ENCODE results near the gene OOSP2. TPM values are rescaled to one million over a fixed set of nuclear protein-coding genes. Genes with fewer than 3 reads are reported as not detected.
"Not testable (repeated sequence)": the region's sequence is repeated elsewhere in the genome, so short reads cannot be mapped to it uniquely, and the experiment has no call there.

The OOSP2 gene
- total and polyA plus RNA-seq, 4 donors: not detected

DNA sequence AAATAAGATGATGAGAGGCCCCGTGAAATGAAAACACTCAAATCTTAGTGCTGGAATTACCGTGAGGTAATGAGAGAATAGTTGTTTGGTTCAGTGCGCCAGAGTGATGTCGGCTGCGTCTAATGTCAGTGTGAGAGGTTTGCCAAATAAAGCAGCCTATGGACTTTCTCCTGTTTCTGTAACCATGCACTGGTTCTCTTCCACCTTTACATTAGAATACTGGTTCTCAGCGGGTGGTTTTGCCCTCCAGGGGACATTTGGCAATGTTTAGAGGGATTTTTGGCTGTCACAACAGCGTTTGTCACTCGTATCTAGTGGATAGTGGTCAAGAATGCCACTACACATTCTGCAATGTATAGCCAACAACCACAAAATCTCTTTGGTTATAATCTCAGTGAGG lies 22.2 kb upstream of the OOSP2 start:
- H3K4me3 ChIP-seq: no peak overlapping the region
- ATAC-seq (ENCODE audit: insufficient read depth, low FRiP score): no peak
- WGBS, 2 donors: 56 to 77% methylated on average over 8 of the region's 8 CpGs

DNA sequence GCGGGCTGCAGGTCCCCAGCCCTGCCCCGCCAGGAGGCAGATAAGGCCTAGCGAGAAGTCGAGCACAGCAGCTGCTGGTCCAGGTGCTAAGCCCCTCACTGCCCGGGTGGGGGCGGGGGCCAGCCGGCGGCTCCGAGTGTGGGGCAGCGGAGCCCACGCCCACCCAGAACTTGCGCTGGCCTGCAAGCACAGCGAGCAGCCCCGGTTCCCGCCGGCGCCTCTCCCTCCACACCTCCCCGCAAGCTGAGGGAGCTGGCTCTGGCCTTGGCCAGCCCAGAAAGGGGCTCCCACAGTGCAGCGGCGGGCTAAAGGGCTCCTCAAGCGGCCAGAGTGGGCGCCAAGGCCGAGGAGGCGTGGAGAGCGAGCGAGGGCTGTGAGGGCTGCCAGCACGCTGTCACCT lies 19.8 kb upstream of the OOSP2 start:
- not testable (repeated sequence) for H3K27me3 ChIP-seq (ENCODE audit: control insufficient read depth in 3 of 3, insufficient read depth in 3 of 3, low read length in 2 of 3); H3K9ac ChIP-seq (ENCODE audit: insufficient read depth in 1 of 2, low read length in 2 of 2); H3K4me1 ChIP-seq (ENCODE audit: control insufficient read depth in 5 of 5, insufficient read depth in 5 of 5, low read length in 5 of 5); H3K4me3 ChIP-seq; ATAC-seq (ENCODE audit: insufficient read depth, low FRiP score); H3K36me3 ChIP-seq (ENCODE audit: control insufficient read depth in 4 of 4, insufficient read depth in 4 of 4, low read length in 4 of 4); DNase-seq; H3K9me3 ChIP-seq (ENCODE audit: control insufficient read depth in 4 of 4, insufficient read depth in 3 of 4, low read length in 3 of 4); H3K27ac ChIP-seq (ENCODE audit: low read depth in 1 of 2, low read length in 1 of 2)
- 95 to 96% methylated on average over 17 to 27 of the region's 27 CpGs for WGBS, 2 donors

More for the DNA sequence above, 22.2 kb upstream of the OOSP2 start:
- Histone ChIP-seq H3K36me3 (ENCODE audit: control insufficient read depth in 4 of 4, insufficient read depth in 4 of 4, low read length in 4 of 4) (no peaks in the 10 kb centered on the region), H3K27ac (ENCODE audit: low read depth in 1 of 2, low read length in 1 of 2) (no peak overlapping the region), H3K9me3 (ENCODE audit: control insufficient read depth in 4 of 4, insufficient read depth in 3 of 4, low read length in 3 of 4) (no peaks in the 10 kb centered on the region), H3K4me1 (ENCODE audit: control insufficient read depth in 5 of 5, insufficient read depth in 5 of 5, low read length in 5 of 5) (no peaks in the 10 kb centered on the region), H3K9ac (ENCODE audit: insufficient read depth in 1 of 2, low read length in 2 of 2) (no peak overlapping the region), H3K27me3 (ENCODE audit: control insufficient read depth in 3 of 3, insufficient read depth in 3 of 3, low read length in 2 of 3) (no peaks in the 10 kb centered on the region)
- no peak for DNase-seq
- TF ChIP-seq, protein P1, sequence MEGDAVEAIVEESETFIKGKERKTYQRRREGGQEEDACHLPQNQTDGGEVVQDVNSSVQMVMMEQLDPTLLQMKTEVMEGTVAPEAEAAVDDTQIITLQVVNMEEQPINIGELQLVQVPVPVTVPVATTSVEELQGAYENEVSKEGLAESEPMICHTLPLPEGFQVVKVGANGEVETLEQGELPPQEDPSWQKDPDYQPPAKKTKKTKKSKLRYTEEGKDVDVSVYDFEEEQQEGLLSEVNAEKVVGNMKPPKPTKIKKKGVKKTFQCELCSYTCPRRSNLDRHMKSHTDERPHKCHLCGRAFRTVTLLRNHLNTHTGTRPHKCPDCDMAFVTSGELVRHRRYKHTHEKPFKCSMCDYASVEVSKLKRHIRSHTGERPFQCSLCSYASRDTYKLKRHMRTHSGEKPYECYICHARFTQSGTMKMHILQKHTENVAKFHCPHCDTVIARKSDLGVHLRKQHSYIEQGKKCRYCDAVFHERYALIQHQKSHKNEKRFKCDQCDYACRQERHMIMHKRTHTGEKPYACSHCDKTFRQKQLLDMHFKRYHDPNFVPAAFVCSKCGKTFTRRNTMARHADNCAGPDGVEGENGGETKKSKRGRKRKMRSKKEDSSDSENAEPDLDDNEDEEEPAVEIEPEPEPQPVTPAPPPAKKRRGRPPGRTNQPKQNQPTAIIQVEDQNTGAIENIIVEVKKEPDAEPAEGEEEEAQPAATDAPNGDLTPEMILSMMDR (IDR thresholded peaks at IDR 0.05; ENCODE audit: control extremely low read depth, extremely low read depth): no peak

DNA sequence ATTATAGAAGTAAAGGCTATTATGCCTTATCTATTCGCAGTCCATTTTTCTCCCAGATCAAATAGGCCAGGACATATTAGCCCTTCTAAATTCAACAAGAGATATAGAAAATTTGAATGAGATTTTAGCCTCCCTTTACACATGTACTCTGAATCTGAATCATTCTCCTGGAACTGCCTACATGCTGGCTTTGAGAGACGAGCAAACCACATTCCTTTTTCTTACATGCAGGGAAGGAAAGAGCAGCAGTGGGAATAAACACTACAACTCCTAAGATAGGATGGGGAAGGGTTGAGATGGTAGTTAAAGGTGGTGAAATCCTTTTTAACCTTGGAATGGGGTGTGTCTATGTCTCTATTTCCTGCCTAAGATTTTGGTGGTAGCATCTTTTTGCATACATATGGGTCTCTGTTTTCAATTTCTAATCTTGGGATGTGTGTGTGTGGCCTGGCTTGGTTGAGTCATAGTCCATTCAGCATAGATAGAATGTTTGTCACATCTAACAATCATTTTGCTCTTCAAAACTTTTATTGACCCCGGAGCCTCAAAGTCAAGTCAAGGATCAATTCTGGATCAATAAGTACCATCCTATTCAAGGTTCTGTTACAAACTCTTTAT lies 11.1 kb upstream of the OOSP2 start:
- H3K27ac ChIP-seq (ENCODE audit: low read depth in 1 of 2, low read length in 1 of 2): no peak overlapping the region
- H3K9ac ChIP-seq (ENCODE audit: insufficient read depth in 1 of 2, low read length in 2 of 2): no peak overlapping the region
- H3K36me3 ChIP-seq (ENCODE audit: control insufficient read depth in 4 of 4, insufficient read depth in 4 of 4, low read length in 4 of 4): no peaks in the 10 kb centered on the region
- ATAC-seq (ENCODE audit: insufficient read depth, low FRiP score) (no peak), DNase-seq (no peak)
- no peaks in the 10 kb centered on the region for H3K27me3 ChIP-seq (ENCODE audit: control insufficient read depth in 3 of 3, insufficient read depth in 3 of 3, low read length in 2 of 3)
- no peak overlapping the region for H3K4me3 ChIP-seq
- no peaks in the 10 kb centered on the region for H3K4me1 ChIP-seq (ENCODE audit: control insufficient read depth in 5 of 5, insufficient read depth in 5 of 5, low read length in 5 of 5)
- H3K9me3 ChIP-seq (ENCODE audit: control insufficient read depth in 4 of 4, insufficient read depth in 3 of 4, low read length in 3 of 4): peaks cover 0 to 2% (median 0%) of the 10 kb centered on the region in 4 donors
- TF ChIP-seq, protein P1 (IDR thresholded peaks at IDR 0.05; ENCODE audit: control extremely low read depth, extremely low read depth): no peak
- WGBS, 2 donors: 78 to 88% methylated on average over 3 of the region's 3 CpGs

DNA sequence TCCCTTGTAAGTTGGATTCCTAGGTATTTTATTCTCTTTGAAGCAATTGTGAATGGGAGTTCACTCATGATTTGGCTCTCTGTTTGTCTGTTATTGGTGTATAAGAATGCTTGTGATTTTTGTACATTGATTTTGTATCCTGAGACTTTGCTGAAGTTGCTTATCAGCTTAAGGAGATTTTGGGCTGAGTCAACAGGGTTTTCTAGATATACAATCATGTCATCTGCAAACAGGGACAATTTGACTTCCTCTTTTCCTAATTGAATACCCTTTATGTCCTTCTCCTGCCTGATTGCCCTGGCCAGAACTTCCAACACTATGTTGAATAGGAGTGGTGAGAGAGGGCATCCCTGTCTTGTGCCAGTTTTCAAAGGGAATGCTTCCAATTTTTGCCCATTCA lies 10.2 kb downstream of the OOSP2 start:
- H3K4me3 ChIP-seq; H3K4me1 ChIP-seq (ENCODE audit: control insufficient read depth in 5 of 5, insufficient read depth in 5 of 5, low read length in 5 of 5); ATAC-seq (ENCODE audit: insufficient read depth, low FRiP score); H3K36me3 ChIP-seq (ENCODE audit: control insufficient read depth in 4 of 4, insufficient read depth in 4 of 4, low read length in 4 of 4); H3K27ac ChIP-seq (ENCODE audit: low read depth in 1 of 2, low read length in 1 of 2); H3K9me3 ChIP-seq (ENCODE audit: control insufficient read depth in 4 of 4, insufficient read depth in 3 of 4, low read length in 3 of 4); DNase-seq; H3K9ac ChIP-seq (ENCODE audit: insufficient read depth in 1 of 2, low read length in 2 of 2); H3K27me3 ChIP-seq (ENCODE audit: control insufficient read depth in 3 of 3, insufficient read depth in 3 of 3, low read length in 2 of 3): not testable (repeated sequence)

DNA sequence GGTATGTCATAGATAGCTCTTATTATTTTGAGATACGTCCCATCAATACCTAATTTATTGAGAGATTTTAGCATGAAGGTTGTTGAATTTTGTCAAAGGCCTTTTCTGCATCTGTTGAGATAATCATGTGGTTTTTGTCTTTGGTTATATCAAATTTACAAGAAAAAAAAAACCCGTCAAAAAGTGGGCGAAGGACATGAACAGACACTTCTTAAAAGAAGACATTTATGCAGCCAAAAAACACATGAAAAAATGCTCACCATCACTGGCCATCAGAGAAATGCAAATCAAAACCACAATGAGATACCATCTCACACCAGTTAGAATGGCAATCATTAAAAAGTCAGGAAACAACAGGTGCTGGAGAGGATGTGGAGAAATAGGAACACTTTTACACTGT lies 10.6 kb downstream of the OOSP2 start:
- not testable (repeated sequence) for DNase-seq; H3K27me3 ChIP-seq (ENCODE audit: control insufficient read depth in 3 of 3, insufficient read depth in 3 of 3, low read length in 2 of 3); H3K4me3 ChIP-seq; H3K9ac ChIP-seq (ENCODE audit: insufficient read depth in 1 of 2, low read length in 2 of 2); H3K27ac ChIP-seq (ENCODE audit: low read depth in 1 of 2, low read length in 1 of 2); H3K9me3 ChIP-seq (ENCODE audit: control insufficient read depth in 4 of 4, insufficient read depth in 3 of 4, low read length in 3 of 4); H3K4me1 ChIP-seq (ENCODE audit: control insufficient read depth in 5 of 5, insufficient read depth in 5 of 5, low read length in 5 of 5); H3K36me3 ChIP-seq (ENCODE audit: control insufficient read depth in 4 of 4, insufficient read depth in 4 of 4, low read length in 4 of 4); ATAC-seq (ENCODE audit: insufficient read depth, low FRiP score)
- WGBS, 2 donors: 43 to 83% methylated on average over 3 of the region's 3 CpGs
